Right renal pelvis (tissue), 4 donors: ENCODE measurements around the gene PBX2. TPM values are rescaled to one million over a fixed set of nuclear protein-coding genes. Genes with fewer than 3 reads are reported as not detected.
"Not testable (repeated sequence)": the region's sequence is repeated elsewhere in the genome, so short reads cannot be mapped to it uniquely, and the experiment has no call there.

Experiments used
- DNase-seq, 4 donors: peaks; one replicate each; pipeline ENCODE4 v3.0.0-alpha.2; 2013; ENCODE audit warnings: low read depth in 4 of 4, low spot score in 3 of 4, missing footprints in 1 of 4
- polyA plus RNA-seq, 4 donors: library from polyadenylated mRNA; unstranded; fragments of 120-200 nt; gene quantifications; one replicate each; pipeline ENCODE4 v1.2.1, GENCODE V29; 2013; ENCODE audit not compliant: insufficient read length in 4 of 4

PBX2 gene
- polyA plus RNA-seq, 4 donors: 171 to 198 (median 176) TPM

- not testable (repeated sequence) for DNase-seq
Observed at GRCh38 chr6:32187725-32188380, 2.1 kb downstream of the PBX2 start.

GRCh38 chr6:32187009-32187709 is 2.8 kb downstream of the PBX2 start:
- no peak for DNase-seq

GRCh38 chr6:32186151-32186840 is 3.7 kb downstream of the PBX2 start:
- DNase-seq: not testable (repeated sequence)

- not testable (repeated sequence) for DNase-seq
Observed at GRCh38 chr6:32185681-32186131, 4.3 kb downstream of the PBX2 start.

- no peak for DNase-seq
Observed at GRCh38 chr6:32184084-32184640, 5.8 kb downstream of the PBX2 start, which contains the start of gene AGER. AGER (minus strand) TSS chr6:32184253; CDS start chr6:32184222, 31 bp downstream.

GRCh38 chr6:32183483-32184083 is 6.4 kb downstream of the PBX2 start:
- no peak for DNase-seq

GRCh38 chr6:32183030-32183429 is 7.0 kb downstream of the PBX2 start:
- DNase-seq: no peak

- no peak for DNase-seq
Observed at GRCh38 chr6:32182555-32182981, 7.4 kb downstream of the PBX2 start.

- DNase-seq: no peak
Observed at GRCh38 chr6:32181915-32182529, 8.0 kb downstream of the PBX2 start.

GRCh38 chr6:32181148-32181702 is 8.8 kb downstream of the PBX2 start:
- no peak for DNase-seq

- DNase-seq: no peak
Observed at GRCh38 chr6:32179766-32180405, 10.1 kb downstream of the PBX2 start.

GRCh38 chr6:32178547-32179440 is 11.2 kb downstream of the PBX2 start:
- DNase-seq: no peak

GRCh38 chr6:32177788-32178546 is 12.0 kb downstream of the PBX2 start, which contains the start of gene RNF5:
RNF5 (plus strand) TSS chr6:32178405; CDS start chr6:32178512, 107 bp downstream.
- DNase-seq: peak; percentile 95 to 100 (median 100)

- no peak for DNase-seq
Observed at GRCh38 chr6:32177183-32177787, 12.7 kb downstream of the PBX2 start.

GRCh38 chr6:32176476-32177182 is 13.4 kb downstream of the PBX2 start:
- no peak for DNase-seq

GRCh38 chr6:32175711-32176475 is 14.1 kb downstream of the PBX2 start, which contains the start of gene AGPAT1:
AGPAT1 (minus strand) TSS chr6:32176084; CDS start chr6:32171496, 4,588 bp downstream.
- DNase-seq: peak in 3 of 4 donors; percentile 95 to 96 (median 96)
